ACC112 (cell line): ENCODE results near the gene TTC7B.

Experiments used
- H2AFZ ChIP-seq: fragments of 200-600 bp; sonication (generic); one replicate; pipeline ENCODE4 v1.6.0; 2017; ENCODE audit warnings: antibody characterized with exemption, low read length; ENCODE audit not compliant: unreplicated experiment
- H3K27ac ChIP-seq: fragments of 200-600 bp; sonication (generic); 2 replicates; pipeline ENCODE4 v1.5.1; 2014; ENCODE audit warnings: low read depth, mild to moderate bottlenecking, antibody characterized with exemption, low read length, moderate library complexity
- H3K27me3 ChIP-seq: fragments of 200-600 bp; sonication (generic); 2 replicates; pipeline ENCODE4 v1.6.1; 2014; ENCODE audit warnings: mild to moderate bottlenecking, antibody characterized with exemption, low read length, moderate library complexity, mixed read lengths; ENCODE audit not compliant: insufficient read depth
- H3K36me3 ChIP-seq: fragments of 200-600 bp; sonication (generic); 2 replicates; pipeline ENCODE4 v1.6.1; 2016; ENCODE audit warnings: mild to moderate bottlenecking, antibody characterized with exemption, low read length, moderate library complexity, mixed read lengths; ENCODE audit not compliant: insufficient read depth
- H3K4me1 ChIP-seq: fragments of 200-600 bp; sonication (generic); one replicate; pipeline ENCODE4 v1.6.1; 2016; ENCODE audit warnings: low read length, mixed read lengths; ENCODE audit not compliant: insufficient read depth, unreplicated experiment, control insufficient read depth
- H3K4me3 ChIP-seq: fragments of 200-600 bp; sonication (generic); 2 replicates; pipeline ENCODE4 v1.5.1; 2014; ENCODE audit warnings: mild to moderate bottlenecking, low read depth, low read length
- H3K79me2 ChIP-seq: fragments of 200-600 bp; sonication (generic); one replicate; pipeline ENCODE4 v1.6.0; 2016; ENCODE audit warnings: low read length; ENCODE audit not compliant: control insufficient read depth, unreplicated experiment, insufficient read depth

Gene TTC7B

GRCh38 chr14:90722590-90722989, 93.6 kb downstream of the TTC7B start:
- no peaks in the 10 kb centered on the region for H3K36me3 ChIP-seq
- no peak overlapping the region for H3K4me3 ChIP-seq
- H3K27ac ChIP-seq, result no peak overlapping the region
- no peaks in the 10 kb centered on the region for H3K4me1 ChIP-seq
- H2AFZ ChIP-seq, result no peak overlapping the region
- no peaks in the 10 kb centered on the region for H3K27me3 ChIP-seq
- H3K79me2 ChIP-seq, result no peaks in the 10 kb centered on the region

- Histone ChIP-seq H3K4me3 (no peak overlapping the region), H3K79me2 (no peaks in the 10 kb centered on the region), H3K36me3 (no peaks in the 10 kb centered on the region), H3K4me1 (no peaks in the 10 kb centered on the region), H3K27me3 (no peaks in the 10 kb centered on the region), H2AFZ (no peak overlapping the region), H3K27ac (no peak overlapping the region)
These were observed 94.5 kb downstream of the TTC7B start for GRCh38 chr14:90721619-90722305.

DNA sequence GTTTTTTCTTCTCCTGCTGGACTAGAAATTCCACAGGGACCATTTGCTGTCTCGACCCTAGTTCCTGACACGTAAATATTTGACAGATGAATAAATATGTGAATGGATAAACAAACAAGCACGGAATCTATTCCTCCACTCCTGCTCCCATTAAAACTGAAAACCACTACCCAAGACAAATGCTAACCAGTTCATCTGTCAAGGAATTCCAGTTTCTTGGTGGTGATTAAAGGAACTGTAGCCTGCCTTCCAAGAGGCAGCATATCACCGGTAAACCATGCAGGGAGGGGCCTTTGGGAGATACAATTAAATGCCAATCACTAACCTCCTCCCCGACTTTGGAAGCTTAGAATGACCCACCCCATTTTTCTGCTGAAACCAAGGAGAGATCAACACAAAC, 95.4 kb downstream of the TTC7B start:
- H3K27ac ChIP-seq, result no peak overlapping the region
- H2AFZ ChIP-seq, result no peak overlapping the region
- H3K4me3 ChIP-seq, result no peak overlapping the region
- no peaks in the 10 kb centered on the region for H3K4me1 ChIP-seq
- H3K79me2 ChIP-seq, result no peaks in the 10 kb centered on the region
- no peaks in the 10 kb centered on the region for H3K36me3 ChIP-seq
- no peaks in the 10 kb centered on the region for H3K27me3 ChIP-seq

GRCh38 chr14:90720336-90720735, 95.9 kb downstream of the TTC7B start:
- Histone ChIP-seq H3K79me2 (no peaks in the 10 kb centered on the region), H3K27me3 (no peaks in the 10 kb centered on the region), H3K36me3 (no peaks in the 10 kb centered on the region), H3K4me3 (no peak overlapping the region), H3K4me1 (no peaks in the 10 kb centered on the region), H3K27ac (no peak overlapping the region), H2AFZ (no peak overlapping the region)

GRCh38 chr14:90717916-90718315, 98.3 kb downstream of the TTC7B start:
- Histone ChIP-seq H3K36me3 (peaks cover 3% of the 10 kb centered on the region; the same call in 1 of the 2 replicates), H2AFZ (no peak overlapping the region), H3K79me2 (no peaks in the 10 kb centered on the region), H3K4me3 (no peak overlapping the region), H3K27ac (no peak overlapping the region), H3K27me3 (no peaks in the 10 kb centered on the region), H3K4me1 (peaks cover 7% of the 10 kb centered on the region)

DNA sequence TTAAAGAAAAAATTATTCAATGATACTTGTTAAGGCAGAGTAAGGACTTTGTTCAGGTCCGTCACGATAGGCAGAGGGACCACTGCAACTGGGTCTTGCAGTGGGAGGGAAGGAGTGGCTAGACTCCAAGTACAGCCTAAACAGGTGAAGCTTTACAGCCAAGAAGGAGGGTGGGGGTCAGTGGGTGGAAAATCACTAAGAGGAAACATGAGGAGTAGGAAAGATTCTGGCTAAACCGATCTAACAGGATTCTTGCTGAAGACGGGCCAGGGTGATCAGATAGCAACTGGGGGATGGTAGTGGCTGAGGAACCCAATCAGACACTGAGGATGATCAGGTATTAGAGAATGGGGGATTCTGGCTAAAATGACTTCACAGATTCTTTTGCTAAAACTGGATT, 100.2 kb downstream of the TTC7B start:
- Histone ChIP-seq H3K36me3 (peaks cover 3% of the 10 kb centered on the region; the same call in 1 of the 2 replicates), H3K4me1 (peaks cover 7% of the 10 kb centered on the region), H3K27ac (no peak overlapping the region), H2AFZ (no peak overlapping the region), H3K79me2 (no peaks in the 10 kb centered on the region), H3K27me3 (no peaks in the 10 kb centered on the region), H3K4me3 (no peak overlapping the region)

DNA sequence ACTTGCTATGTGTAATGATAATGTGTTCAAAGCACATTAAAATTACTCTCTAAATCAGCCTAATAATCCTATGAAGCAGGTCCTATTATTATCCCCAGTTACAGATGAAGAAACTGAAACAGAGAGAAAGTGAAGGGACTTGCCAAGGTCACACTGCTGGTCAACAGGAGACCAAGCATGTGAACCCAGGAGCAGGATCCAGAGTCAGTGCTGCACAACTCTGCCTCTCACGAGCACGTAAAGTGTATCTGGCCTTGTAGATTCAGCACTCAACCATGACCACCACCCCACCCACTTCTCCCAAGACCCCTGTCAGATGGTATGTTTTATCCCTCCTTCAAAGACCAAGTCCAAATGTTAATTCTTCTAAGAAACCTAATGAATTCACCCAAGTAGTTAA, 100.7 kb downstream of the TTC7B start:
- H3K4me3 ChIP-seq, result no peak overlapping the region
- no peak overlapping the region for H3K27ac ChIP-seq
- peaks cover 7% of the 10 kb centered on the region for H3K4me1 ChIP-seq
- peaks cover 3% of the 10 kb centered on the region; the same call in 1 of the 2 replicates for H3K36me3 ChIP-seq
- no peaks in the 10 kb centered on the region for H3K79me2 ChIP-seq
- H3K27me3 ChIP-seq, result no peaks in the 10 kb centered on the region
- H2AFZ ChIP-seq, result no peak overlapping the region

DNA sequence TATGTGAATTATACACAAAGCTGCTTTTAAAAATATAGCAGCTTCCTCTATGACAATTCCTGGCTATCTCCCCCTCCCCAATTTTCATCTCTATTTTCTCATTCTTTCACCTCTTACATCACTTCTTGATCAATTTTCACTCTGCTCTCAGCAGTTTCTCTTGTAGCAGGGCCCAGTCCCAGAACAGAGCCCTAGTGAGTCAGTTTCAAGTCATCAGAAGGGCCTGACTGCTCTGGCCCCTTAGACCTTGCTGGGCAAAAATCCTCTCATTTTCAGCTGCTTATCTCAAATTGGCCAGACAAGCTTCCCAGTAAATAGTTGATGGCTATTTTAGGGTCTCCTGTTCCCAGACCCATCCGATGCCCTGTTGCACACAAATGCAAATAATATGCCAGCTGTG, 101.4 kb downstream of the TTC7B start:
- peaks cover 3% of the 10 kb centered on the region; the same call in 1 of the 2 replicates for H3K36me3 ChIP-seq
- no peak overlapping the region for H3K4me3 ChIP-seq
- H3K27ac ChIP-seq, result no peak overlapping the region
- H2AFZ ChIP-seq, result no peak overlapping the region
- no peaks in the 10 kb centered on the region for H3K27me3 ChIP-seq
- no peaks in the 10 kb centered on the region for H3K79me2 ChIP-seq
- peaks cover 7% of the 10 kb centered on the region for H3K4me1 ChIP-seq

DNA sequence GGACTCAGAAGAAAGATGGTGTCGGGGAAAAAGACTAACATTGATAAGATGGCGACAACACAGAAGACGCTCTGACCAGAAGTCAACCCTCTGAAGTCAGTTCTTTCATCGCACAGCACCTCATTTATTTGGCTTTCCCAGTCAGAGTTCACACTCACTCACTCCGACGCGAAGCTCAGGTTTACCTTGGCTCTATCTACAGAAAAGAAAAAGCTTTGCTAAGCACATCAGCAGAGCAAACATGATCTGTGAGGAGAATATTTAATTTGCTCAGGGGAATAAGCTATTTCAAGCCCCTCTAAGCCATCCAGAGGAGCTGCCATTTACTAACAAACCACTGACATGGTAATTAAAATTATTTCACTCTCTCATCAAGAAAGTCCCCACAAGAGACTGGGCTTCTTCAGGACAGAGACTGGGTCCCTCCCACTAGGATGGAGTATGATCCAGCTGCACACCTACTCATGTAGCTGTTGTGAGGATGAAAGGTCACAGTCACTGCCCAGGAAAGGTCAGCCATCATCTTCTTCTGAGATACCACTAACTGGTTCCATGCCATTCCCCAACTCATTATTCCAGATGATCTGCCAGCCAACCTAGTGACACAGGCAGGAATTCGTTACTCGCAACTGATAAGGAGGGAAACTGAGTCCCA, 111.4 kb downstream of the TTC7B start:
- no peaks in the 10 kb centered on the region for H3K4me1 ChIP-seq
- H3K27me3 ChIP-seq, result no peaks in the 10 kb centered on the region
- no peaks in the 10 kb centered on the region for H3K36me3 ChIP-seq
- H2AFZ ChIP-seq, result no peak overlapping the region
- no peak overlapping the region for H3K27ac ChIP-seq
- H3K79me2 ChIP-seq, result no peaks in the 10 kb centered on the region
- no peak overlapping the region for H3K4me3 ChIP-seq

DNA sequence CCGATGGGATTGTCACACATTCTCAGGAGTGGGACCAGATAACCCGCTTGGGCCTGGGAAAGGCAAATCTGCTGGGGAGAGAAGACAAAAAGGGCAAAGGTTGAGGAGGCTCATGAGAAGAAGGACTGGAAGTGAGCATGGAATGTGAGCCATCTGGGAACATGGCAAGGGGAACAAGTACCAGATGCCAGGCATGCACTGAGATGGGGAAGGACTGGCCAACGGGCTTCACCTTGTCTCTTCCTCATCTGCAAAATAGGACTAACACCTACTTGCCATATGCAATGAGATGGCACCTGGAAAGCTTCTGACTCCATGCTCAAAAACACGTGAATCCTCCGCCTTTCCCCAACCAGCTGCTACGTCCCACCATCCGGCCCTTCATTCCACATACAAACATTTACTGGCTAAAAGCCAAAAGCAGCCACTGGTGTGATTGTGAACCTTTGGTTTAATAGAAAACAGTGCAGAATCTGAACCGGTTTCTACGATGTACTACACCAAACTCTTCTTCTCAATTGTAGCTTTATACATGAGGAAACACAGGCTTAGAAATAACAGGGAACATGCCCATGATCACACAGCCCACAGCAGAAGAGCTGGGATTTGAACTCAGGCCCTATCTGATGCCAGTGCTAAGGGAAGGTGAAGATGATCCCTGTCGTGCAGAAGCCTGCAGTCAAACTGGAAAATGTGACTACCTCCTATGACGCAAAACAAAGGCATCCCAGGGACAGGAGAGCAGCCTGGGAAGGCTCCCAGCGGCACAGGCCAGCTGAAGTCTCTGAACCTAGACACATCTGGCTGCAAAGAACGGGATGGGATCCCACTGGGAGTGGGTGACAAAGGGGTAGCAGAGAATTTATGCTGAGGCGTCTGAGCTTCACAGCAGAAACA, 112.1 kb downstream of the TTC7B start:
- Histone ChIP-seq H3K27me3 (no peaks in the 10 kb centered on the region), H3K36me3 (no peaks in the 10 kb centered on the region), H3K4me1 (no peaks in the 10 kb centered on the region), H2AFZ (no peak overlapping the region), H3K4me3 (no peak overlapping the region), H3K79me2 (no peaks in the 10 kb centered on the region), H3K27ac (no peak overlapping the region)
